Endothelial cell of umbilical vein (primary cell): ENCODE results near the gene SEZ6L2.

Experiments used
- EZH2 ChIP-seq: IDR thresholded peaks from 2 replicates; pipeline ENCODE4 v1.6.1; 2012; ENCODE audit warnings: borderline replicate concordance, low read depth, mild to moderate bottlenecking, moderate library complexity, low read length, inconsistent platforms; ENCODE audit not compliant: severe bottlenecking
- GATA2 ChIP-seq: IDR thresholded peaks from 2 replicates; pipeline ENCODE4 v1.7.0; 2011; ENCODE audit warnings: low read depth, mild to moderate bottlenecking, moderate library complexity, mixed read lengths, low read length; ENCODE audit not compliant: insufficient read length, insufficient read depth
- POLR2A ChIP-seq: IDR thresholded peaks from 2 replicates; pipeline ENCODE4 v1.6.1; 2012; ENCODE audit warnings: low read depth, mild to moderate bottlenecking, control low read depth, low read length
- TF ChIP-seq, protein P1 (sequence below), 2 donors: IDR thresholded peaks; 1 replicate in 1 of 2; 2 replicates in 1 of 2; pipeline ENCODE4 v1.5.1; 2011; ENCODE audit warnings: low read length in 2 of 2, mild to moderate bottlenecking in 2 of 2, moderate library complexity in 2 of 2, control low read depth in 1 of 2, inconsistent platforms in 1 of 2, low read depth in 1 of 2; ENCODE audit not compliant: insufficient read depth in 1 of 2; ENCODE audit errors: extremely low read depth in 1 of 2

DNA sequence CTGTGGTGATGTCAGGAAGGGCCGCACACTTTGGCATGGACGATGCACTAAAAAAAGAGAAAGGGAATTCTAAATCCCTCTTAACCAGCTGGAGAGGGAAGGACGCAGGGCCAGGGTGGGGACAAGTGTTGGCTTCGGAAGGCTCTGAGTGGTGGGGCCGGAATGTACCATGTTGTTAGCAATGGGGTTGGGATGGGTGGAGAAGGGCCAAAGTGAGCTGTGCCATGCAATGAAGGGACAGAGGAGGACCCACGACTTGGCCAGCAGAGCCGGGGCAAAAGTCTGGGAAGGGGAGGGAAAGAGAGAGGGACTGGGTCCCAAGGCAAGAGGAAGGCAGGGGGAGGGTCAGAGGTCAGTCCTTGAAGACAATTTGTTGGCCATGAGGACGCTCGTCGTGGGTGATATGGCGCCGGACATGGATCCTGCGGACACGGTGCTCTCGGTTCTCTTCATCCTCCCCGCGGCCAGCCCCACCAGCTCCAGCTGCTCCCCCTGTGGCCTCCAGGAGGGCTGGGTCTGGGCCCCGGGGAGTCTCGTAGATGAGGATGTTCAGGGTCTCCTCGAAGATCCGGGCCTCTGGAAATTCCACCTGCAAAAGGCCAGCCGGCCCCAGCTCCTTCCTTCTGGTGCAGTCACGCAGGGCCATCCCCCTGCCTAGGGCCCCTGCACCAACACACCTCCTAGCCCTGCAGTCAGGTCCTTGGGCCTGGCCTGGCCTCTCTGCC lies 7.3 kb upstream of the SEZ6L2 start:
- TF ChIP-seq, protein P1, sequence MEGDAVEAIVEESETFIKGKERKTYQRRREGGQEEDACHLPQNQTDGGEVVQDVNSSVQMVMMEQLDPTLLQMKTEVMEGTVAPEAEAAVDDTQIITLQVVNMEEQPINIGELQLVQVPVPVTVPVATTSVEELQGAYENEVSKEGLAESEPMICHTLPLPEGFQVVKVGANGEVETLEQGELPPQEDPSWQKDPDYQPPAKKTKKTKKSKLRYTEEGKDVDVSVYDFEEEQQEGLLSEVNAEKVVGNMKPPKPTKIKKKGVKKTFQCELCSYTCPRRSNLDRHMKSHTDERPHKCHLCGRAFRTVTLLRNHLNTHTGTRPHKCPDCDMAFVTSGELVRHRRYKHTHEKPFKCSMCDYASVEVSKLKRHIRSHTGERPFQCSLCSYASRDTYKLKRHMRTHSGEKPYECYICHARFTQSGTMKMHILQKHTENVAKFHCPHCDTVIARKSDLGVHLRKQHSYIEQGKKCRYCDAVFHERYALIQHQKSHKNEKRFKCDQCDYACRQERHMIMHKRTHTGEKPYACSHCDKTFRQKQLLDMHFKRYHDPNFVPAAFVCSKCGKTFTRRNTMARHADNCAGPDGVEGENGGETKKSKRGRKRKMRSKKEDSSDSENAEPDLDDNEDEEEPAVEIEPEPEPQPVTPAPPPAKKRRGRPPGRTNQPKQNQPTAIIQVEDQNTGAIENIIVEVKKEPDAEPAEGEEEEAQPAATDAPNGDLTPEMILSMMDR (IDR thresholded peaks at IDR 0.05; ENCODE audit: extremely low read depth in 1 of 2, insufficient read depth in 1 of 2, low read depth in 1 of 2, low read length in 2 of 2) = no peak
- TF ChIP-seq POLR2A = no peak
- no peak for TF ChIP-seq EZH2
- no peak for TF ChIP-seq GATA2
